GM18526 (cell line): ENCODE data around the gene IER2.
A peak's percentile ranks its signal among the peaks of the same experiment; 100 is the strongest.

Experiments used
- POLR2A ChIP-seq: IDR thresholded peaks from 3 replicates; pipeline ENCODE4 v1.6.1; 2011; ENCODE audit not compliant: insufficient read length; ENCODE audit errors: extremely low read depth

Gene IER2

DNA sequence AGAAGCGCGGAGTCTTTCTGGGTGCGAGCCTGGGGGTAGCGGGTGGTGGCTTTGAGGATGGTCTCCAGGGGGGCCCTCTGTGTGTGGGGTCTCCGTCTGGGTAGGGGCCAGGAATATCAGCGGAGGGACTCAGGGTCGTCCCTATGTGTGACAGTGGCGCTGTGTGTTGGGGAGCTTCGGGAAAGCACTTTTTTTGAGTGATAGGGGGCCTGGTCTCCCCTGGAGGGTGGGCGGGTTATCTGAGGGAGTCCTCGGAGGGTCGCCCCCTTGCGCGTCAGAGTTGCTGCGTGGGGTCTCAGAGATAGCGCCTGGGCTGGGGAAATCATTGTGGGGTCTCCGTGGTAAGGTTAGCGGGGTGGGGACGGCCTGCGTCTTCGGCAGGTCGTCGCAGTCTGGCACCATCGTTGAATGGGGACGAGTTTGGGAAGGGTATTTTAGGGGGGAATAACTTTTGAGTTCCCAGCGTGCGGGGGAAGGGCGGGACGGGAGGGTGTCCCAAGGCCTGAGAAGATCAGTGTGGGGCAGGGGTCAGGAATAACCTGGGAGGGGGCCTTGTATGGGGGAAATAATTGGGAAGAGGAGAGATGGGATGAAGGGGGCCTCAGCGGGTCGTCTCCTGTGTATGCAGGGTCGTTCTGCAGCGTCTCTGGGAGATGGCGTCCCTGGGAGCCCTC is 857 bp downstream of the IER2 start:
- TF ChIP-seq POLR2A, result no peak

DNA sequence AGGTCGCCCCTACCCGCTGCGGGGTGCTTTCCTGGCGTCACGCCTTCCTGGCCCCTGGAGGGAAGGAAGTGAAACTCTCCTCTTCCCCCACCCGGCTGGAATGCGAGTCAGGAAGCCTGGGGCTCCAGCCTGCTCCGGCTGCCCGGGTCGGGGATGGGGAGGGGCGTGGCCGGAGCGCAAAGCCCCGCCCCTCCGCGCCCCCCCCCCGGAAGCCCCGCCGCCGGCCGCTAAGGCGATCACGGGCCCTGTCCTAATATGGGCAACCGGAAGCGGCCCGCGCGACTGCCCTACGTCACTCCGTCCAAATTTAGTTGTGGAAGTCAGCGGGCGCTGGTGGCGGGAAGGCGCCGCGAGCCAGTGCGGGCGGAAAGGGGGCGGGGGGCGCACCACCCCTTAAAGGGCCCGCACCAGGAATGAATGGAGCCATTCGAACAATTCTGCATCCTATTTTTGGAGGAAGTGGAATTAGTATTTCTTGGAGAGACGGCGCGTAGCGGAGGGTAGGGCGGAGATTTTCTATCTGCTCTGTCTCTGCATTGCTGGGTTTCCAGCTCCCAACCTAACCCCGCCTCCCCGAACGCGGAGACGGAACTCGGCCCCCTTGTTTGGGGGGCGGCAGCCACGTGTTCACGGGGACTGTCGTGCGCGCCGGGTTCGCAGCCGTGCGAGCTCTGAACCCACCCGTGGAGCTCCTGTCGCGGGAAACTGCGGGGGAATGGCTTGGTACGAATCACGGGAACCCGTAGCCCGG is 1.6 kb downstream of the IER2 start:
- peak; percentile 46 for TF ChIP-seq POLR2A

DNA sequence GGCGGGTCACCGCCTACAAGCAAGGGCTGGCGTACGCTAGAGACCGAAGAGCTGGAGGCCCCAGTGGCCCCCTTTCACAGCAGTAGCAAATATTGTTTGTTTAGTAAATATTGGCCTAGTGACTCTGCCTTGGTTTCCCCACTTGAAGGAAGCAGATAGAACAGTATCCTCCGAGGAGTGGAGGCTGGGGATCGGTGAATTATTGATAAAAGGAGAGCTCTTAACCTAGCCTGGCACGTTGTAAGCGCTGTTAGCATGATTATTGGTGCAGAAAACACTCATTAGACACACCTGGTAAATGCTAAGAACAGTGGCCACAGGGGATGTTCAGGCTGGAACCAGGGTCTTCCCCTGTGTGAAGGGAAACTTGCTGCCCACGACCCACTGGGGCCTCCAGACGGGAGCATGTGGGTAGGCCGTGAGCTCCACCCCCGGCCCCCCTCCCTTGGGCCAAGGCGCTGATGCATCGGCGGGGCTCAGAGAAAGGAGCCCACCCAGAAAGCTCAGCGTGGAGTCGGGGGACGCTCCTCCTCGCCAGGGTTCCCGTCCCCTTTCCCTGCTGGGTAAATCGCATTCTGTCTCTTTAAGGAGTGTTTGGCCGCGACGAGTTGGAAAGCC is 2.3 kb downstream of the IER2 start:
- no peak for TF ChIP-seq POLR2A

DNA sequence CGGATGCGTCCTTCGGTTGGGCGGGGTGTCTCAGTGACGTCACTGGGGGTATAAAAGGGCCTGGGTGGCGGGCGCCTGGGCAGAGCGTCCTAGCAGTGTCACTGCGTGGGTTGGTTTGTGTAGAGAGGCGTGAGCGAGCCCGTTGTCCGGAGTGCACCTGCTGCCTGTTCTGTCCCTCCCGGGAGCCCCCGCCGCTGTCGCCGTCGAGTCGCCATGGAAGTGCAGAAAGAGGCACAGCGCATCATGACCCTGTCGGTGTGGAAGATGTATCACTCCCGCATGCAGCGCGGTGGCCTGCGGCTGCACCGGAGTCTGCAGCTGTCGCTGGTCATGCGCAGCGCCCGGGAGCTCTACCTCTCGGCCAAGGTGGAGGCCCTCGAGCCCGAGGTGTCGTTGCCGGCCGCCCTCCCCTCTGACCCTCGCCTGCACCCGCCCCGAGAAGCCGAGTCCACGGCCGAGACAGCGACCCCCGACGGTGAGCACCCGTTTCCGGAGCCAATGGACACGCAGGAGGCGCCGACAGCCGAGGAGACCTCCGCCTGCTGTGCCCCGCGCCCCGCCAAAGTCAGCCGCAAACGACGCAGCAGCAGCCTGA is 2.9 kb downstream of the IER2 start:
- peak; percentile 100 for TF ChIP-seq POLR2A

DNA sequence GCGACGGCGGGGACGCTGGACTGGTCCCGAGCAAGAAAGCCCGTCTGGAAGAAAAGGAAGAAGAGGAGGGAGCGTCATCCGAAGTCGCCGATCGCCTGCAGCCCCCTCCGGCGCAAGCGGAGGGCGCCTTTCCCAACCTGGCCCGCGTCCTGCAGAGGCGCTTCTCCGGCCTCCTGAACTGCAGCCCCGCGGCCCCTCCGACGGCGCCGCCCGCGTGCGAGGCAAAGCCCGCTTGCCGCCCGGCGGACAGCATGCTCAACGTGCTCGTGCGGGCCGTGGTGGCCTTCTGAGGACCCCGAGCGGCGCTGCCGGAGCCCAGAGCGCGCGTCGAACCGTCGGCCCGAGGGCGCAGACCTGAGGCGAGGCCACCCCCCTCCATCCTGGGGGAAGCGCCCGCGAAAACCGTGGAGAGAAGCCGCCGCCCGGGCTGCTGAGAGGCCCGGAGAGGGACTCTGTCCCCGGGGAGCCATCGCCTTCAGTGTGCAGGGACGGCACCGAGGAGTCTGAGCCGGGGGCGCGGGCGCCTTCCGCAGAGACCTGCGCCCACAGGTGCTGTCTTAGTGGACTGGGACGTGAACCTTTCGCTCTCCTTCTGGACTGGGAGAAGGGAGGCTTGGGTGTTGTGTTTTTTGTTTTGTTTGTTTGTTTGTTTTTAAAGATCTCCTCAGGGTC is 3.5 kb downstream of the IER2 start:
- no peak for TF ChIP-seq POLR2A

DNA sequence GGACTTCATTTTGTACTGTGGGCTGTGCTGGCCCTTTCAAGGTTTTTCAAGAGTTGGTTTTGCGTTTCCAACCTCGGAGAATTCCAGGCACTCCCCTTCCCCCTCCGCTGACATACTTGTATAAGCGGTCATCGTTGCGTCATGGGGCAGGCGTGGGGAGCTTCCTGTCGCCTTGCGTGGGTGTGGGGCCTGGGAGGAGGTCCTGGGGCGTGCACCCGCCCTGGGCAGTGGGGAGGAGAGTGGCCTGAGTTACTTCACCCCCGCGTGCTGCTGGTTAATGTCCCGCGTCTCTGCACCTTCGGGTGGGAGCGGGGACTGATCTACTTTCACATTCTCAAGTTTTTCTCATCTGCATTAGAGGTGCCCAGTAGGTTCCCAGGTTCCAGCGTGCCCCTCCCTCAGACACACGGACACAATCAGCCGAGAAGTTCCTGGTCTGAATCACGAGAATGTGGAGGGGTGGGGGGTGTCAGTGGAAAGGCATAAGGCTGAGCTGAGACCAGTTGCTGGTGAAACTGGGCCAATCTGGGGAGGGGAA is 4.1 kb downstream of the IER2 start:
- TF ChIP-seq POLR2A, result peak; percentile 49

DNA sequence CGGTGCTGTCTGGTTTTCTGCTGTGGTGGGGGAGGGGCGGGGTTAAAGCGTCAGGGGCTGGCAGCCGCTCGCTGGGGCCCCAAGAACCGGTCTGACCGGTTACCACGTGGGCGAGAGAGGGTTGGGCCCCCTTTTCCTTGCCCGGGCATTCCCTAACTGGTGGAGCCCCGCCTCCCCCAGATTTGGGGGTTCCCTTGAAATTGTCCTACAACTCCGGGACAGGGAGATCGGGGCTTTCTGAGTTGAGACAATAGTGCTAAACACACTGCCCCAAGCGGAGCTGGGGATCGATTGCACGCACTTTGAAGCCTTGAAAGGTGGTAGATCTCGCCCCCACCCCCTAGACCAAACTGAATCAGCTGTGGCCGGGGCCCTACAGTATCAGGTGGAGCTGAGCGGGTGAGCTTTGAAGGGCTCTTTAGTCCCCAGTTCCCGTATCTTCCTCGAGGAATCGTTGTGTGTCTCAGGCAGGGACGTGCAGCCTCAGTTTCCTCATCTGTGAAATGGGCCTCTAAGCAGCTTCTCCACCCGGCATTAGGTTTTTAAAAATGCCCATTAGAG is 4.8 kb downstream of the IER2 start:
- no peak for TF ChIP-seq POLR2A

DNA sequence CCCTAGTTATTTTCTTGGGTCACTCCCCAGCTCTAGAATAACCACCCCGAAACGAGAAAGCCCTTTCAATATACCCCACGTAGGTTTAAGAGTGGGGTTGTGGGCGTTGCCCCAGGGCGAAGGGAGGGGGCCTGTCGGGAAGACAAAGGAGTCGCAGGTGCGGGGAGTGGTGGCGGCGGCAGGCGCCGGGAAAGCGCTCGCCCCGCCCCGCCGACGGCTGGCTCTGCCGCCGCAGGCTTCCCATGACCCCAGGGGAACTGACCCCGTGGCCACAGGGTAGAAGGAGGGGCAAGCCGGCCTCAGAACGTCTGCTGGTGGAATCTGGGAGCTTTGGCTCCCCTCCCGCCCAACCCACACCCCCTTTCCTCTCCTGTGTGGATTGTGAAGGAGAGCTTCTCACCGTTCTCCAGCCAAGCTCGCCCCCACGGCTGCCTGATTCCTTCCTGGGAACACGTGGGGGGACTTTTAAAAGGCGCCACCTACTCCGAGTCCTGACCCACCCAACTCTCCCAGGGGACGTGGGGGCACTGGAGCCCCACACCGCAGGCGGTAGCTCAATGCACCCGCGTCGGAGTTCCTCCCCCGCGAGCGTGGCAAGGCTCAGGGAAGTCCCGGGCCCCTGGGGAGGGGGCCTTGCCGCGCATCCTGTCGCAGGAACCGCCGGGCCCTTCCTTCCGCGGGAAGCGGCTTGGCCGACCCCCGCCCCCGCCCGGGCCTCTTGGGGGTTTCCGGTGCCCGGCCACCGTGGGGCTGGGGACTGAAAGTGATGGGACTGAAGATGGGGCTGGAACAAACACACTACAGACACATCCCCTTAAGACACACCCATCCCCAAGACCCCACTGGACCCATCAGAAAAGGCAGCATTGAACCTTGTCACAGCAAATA is 5.5 kb downstream of the IER2 start:
- peak; percentile 52 for TF ChIP-seq POLR2A

DNA sequence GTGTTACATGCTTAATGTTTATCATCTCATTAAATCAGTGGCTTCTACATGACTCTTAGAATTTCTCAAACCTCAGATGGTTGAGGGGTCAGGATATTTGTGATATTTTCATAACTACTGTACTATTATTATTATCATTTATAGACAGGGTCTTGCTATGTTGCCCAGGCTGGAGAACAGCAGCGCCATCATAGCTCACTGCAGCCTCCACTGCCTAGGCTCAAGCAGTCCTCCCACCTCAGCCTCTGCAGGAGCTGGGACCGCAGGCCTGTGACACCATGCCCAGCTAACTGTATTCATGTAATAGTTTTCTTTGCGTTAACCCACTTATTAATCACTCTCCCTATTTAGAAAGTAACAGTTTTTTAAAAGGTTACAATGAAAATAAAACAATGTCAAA is 9.5 kb downstream of the IER2 start:
- TF ChIP-seq POLR2A, result no peak

DNA sequence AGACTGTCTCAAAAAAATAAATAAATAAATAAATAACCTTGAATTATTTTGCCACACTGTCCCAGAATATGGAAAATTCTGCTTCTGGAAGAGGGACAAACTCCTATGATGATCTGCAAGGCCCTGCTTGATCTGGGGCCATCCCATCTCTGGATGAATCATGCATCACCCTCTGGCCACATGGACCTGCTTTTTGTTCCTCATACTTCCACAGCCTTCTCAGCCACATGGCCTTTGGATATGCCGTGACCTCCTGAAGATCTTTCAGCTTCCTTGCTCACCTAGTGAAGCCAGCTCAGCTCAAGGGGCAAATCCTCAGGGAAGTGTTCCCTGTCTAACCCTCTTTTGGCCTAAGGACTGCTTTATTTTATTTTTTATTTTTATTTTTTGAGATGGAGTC is 10.3 kb downstream of the IER2 start:
- no peak for TF ChIP-seq POLR2A

DNA sequence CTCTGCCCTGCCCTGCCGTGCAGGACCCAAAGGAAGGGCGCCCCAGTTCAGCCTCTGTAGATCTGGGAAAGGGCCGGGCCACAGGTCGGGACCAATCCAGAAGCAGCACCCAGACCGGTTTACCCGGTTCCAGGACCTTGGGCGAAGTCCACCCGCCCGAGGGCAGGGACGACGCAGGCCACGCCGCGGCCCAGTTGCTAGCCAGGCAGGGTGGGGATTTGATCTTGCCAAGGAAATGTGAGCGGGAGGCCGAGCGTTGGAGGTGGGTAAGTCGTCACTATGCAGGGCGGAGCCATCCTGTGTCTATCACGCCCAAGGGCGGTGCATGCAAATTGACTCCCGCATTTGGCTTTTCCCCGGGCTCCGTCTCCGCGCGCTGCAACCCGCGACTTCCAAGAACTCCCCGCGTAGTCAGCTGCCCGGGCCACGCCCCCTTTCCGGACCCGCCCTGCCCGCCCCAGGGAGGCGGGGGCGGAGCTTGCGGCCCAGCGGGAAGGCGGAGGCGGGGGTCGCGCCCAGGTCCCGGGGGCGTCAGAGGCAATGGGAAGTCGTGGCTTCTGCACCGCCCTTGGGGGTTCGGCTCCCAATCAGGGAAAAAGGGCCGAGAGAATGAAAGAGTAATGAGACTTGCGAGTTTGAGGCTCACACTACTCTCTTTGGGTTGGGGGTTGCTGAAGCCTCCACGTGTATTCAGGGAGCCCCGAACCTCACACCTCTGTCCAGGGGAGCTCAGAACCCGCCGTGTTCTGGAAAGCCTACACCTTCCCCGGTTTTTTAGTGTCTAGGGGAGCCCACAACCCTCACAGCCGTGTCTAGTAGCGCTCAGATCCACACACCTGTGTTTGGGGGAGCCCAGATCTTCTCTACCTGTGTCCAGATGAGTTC is 12.8 kb downstream of the IER2 start:
- peak; percentile 81 for TF ChIP-seq POLR2A

DNA sequence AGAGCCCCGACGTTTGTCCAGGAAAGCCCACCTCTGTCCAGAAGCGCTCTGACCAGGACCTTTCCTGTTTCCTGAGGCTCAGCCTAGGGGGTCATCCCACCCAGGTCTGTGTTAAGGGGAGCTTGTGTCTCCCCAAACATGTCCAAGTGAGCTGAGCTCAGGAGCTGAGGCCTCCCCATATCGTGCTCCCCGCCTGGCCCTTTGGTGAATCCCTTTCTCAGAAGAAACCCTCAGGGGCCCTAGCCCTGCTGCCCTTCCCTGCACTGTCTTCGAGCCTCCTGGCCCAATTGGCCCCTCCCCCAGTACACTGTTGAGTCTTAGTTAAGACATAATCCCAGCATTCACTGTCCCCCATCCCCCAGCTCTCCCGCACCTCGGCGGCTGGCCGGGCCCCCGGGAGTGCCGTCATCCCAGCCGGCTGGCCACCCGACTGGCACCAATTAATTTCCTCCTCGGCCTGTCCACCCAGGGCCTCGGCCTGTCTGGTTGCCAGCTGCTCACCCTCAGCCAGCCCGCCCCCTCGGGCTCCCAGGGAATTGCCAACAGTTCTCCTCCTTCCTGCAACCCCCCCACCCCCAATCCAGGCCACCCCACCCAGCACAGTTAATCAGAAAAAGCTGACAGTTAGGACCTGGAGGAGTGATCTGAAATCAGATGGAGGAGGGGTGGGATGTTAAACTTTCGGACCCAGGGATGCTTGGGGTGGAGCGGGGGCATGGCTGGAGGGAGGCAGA is 13.6 kb downstream of the IER2 start:
- no peak for TF ChIP-seq POLR2A

DNA sequence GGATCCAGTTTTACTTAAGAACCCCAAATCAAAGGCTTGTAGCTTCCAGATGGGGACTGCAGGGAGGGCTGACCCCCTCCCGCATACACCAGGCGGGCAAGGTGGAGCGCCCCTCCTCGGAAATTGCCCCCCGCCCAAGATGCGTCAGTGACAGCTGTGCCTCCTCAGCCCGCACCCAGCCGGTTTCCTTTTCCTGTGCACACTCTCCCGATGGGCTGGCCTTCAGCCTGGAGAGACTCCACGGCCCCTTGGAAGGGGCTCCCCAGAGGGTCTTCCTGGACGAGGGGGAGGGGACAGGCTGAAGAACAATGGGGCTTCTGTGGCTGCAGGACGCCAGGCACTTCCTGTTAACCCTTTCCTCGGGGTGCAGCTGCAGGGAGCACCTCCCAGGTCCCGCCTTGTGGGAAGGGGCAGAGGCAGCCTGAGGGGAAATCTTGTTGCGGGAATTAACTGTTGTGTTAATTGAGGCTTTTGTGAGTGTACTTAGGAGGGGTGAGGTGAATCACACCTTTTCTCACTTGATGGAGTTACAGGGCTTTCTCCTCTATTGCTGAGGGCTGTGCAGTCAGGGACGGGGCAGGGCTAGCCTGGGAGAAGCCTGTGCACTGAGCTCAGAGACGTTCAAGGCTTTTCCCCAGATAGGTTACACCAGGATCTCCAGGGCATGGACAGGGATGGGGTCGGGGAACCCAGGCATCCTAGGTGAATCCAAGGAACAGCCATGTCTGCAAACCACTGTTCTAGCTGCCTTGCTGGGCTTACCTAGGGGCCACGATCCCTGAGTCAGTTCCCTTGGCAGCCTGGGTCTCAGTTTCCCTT is 14.3 kb downstream of the IER2 start:
- TF ChIP-seq POLR2A, result no peak
